GM18505 (cell line): Measurements from ENCODE around the gene HEXIM2.

ENCODE experiments used
- ATAC-seq: cut with Tn5 transposase; IDR thresholded peaks from one replicate; pipeline ENCODE4 v1.9.1; 2021; ENCODE audit not compliant: unreplicated experiment
- POLR2A ChIP-seq: IDR thresholded peaks from 4 replicates; pipeline ENCODE4 v1.6.1; 2011; ENCODE audit warnings: borderline replicate concordance; ENCODE audit not compliant: insufficient read depth, insufficient read length; ENCODE audit errors: extremely low read depth

HEXIM2 gene

DNA sequence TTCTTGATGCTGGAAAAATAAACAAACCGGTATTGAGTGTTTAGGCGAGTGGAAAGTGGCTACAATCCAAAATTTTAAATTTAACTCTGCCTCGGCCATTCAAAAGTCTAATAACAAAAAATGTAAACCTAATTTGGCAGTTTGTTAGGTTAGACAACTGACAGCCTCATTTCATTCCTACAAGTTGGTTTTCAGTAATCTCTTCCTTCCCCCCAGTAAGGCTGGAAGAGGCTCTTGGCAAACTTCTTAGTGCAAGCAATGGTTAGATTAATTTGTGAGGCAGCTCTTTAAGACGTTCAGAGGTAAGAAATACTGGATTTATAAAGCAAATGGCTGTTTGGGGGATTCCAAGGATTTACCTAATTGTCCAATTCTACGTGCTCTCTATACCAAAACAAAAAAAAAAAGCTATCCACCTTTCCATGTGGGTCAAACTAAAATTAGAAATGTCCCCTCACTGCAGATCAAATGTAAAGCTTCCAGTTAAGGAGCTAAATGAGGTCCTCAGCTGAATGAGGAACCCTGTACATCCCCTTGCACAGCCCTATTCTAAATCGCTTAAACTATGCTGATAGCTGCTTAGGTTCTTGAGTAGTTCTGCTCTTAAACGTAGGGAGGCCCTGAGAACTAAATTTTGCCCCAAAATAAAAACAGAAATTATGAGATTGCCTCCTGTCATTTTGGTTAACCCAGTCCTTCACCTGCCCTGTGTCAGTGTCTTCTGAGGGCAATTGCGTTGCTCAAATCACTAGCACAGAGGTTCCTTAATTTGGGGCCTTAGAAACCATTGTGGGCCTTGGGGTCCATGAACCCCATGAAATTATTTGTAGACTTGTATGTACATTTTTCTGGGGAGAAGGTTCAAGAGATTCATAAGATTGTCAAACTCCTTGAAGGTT is 10.5 kb upstream of the HEXIM2 start:
- no peak for ATAC-seq
- no peak for TF ChIP-seq POLR2A

DNA sequence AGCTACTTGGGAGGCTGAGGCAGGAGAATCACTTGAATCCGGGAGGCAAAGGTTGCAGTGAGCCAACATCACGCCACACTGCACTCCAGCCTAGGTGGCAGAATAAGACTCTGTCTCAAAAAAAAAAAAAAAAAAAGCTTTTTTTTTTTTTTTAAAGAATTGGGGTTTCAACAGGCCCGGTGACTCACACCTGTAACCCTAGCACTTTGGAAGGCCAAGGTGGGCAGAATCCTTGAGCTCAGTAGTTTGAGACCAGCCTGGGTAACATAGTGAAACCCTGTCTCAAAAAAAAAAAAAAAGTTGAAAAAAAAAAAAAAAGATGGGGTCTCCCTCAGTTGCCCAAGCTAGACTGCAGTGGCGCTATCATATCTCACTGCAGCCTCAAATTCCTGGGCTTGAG is 6.6 kb upstream of the HEXIM2 start:
- TF ChIP-seq POLR2A, result no peak
- no peak for ATAC-seq

DNA sequence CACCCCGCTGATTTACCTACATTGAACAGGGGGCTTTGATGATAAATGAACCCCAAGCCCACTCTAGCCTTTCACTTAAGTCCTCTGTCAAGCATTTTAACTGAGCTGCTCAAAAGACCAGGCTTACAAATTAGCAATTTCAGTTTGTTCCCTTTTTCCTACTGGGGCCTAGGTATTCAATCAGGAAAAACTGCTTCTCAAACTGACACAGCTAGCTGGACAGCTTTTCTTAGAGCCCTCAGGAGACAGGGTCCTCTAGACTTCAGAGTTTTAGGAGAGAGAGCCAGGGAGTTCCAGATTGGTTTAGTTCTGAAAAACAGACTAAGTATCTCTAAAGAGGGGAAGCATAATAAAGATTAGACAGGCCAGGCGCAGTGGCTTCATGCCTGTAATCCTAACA is 6.2 kb upstream of the HEXIM2 start:
- no peak for TF ChIP-seq POLR2A
- no peak for ATAC-seq

DNA sequence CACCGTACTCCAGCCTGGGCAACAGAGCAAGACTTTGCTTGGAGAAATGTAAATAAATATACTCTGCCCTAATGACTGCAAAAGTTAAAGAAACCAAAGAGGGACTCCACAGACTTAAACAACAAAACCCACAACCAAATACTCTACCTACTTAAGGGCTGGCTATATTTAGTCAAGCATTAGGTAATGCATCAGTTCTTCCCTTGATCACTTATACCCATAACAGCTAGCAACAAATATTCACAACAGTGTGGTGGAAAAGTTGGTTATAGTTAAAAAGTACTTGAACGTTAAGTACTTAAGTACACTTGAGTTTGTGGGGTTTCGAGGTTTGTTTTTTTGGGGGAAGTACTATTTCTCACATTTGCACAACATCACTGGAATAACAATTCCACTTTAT is 5.4 kb upstream of the HEXIM2 start:
- TF ChIP-seq POLR2A, result no peak
- ATAC-seq, result no peak

DNA sequence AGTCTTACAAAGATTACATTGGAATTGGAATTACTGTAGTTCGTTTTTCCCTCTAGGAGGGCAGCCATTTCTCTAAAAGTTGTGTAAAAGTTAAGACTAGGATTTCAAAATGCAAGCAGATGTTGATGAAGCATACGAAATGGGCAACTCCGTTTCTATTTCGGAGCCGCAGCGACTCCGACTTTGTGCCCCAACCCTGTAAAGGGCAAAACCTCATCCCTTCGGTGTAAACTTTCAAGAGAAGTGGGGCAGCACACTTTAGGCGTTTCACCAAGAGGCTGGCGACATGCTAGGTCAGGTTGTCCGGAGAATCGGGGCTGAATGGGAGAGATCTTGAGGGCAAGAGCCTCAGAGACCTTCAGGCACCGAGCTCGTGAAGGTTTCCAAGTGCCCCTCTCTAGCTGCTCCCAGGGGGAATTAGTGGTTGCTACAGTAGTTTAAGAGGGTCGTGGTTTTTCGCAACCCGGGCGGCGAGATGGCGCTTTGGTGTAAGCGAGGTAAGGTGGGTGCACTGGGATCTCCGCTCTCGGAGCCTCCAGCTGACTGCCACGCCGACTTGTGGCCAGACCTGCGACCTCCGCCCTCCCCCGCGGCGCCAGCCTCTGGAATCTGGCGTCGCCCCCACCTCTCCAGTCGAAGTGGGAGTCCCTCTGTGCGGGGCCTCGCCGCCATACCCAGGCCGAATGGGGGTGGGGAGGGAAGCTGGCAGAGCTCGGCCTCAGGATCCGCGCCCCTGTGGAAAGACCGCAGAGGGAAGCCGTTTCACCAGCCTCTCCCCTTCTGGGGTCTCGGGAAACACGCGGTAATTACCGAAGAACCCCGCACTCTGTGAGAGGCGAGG is 1.0 kb upstream of the HEXIM2 start:
- TF ChIP-seq POLR2A, result no peak
- ATAC-seq, result peak; percentile 32

DNA sequence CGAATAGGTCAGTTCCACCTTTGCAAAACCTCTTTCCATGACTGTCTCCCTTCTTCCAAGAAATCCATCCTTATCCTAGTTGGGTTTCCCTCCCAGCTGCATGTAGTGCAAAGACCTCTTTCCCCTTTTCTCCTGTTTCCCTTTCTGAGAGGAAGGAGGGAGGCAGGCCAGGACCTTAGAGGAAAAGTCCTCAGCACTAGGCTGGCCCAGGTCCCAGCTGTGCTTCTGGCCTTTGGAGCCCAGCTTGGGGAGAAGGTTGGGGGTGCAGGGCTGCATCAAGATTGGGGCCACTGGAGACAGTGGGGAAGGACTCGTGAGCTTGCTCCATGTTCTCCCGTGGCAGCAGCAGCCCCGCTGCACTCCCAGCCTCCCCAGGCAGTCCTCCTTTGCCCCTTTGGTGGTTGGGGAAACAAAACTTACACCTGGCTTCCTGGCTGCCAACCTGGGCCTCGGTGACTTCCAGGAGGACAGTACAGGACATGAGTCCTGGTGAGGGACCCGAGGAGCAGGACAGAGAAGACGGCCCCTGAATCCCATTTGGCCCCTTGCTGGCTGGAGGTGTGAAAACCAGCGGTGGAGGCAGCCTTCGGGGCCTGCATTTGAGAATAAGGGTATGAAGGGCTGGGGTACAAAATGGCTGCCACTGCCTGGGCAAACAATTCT is 481 bp downstream of the HEXIM2 start:
- ATAC-seq, result no peak
- no peak for TF ChIP-seq POLR2A

DNA sequence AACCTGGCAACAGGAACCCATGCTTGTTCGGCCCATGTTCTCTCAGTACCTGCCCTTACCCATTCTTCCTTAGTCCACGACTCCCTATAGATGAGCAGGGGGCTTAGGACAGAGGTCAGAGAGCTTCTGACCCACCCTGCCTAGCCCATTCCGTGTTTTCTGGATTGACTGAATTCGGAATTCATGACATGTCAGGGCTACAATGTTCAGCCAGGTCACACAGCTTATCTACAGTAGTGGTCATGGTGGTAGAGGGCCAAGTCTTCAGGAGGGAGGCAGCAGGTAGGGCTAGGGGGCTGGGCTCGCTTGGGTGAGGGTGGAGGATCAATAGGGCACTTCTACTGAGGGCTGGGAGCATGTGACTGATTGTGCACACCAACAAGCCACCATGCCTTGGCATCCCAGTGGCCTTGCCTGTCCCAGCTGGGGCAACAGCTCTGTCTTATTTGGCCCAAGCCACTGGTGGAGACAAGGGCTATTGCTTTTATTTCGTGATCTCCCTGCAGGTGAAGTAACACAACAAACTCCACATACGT is 3.1 kb downstream of the HEXIM2 start:
- no peak for ATAC-seq
- TF ChIP-seq POLR2A, result no peak

DNA sequence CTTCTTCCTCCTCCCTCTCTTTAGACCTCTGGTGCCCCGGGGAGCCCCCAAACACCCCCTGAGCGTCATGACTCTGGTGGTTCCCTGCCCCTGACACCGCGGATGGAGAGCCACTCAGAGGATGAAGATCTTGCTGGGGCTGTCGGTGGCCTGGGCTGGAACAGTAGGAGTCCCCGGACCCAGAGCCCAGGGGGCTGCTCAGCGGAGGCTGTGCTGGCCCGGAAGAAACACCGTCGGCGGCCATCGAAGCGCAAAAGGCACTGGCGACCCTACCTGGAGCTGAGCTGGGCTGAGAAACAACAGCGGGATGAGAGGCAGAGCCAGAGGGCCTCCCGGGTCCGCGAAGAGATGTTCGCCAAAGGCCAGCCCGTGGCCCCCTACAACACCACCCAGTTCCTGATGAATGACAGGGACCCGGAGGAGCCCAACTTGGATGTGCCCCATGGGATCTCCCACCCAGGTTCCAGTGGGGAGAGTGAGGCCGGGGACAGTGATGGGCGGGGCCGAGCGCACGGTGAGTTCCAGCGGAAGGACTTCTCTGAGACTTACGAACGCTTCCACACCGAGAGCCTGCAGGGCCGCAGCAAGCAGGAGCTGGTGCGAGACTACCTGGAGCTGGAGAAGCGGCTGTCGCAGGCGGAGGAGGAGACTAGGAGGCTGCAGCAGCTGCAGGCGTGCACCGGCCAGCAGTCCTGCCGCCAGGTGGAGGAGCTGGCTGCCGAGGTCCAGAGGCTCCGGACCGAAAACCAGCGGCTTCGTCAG is 7.5 kb downstream of the HEXIM2 start:
- no peak for TF ChIP-seq POLR2A
- no peak for ATAC-seq

DNA sequence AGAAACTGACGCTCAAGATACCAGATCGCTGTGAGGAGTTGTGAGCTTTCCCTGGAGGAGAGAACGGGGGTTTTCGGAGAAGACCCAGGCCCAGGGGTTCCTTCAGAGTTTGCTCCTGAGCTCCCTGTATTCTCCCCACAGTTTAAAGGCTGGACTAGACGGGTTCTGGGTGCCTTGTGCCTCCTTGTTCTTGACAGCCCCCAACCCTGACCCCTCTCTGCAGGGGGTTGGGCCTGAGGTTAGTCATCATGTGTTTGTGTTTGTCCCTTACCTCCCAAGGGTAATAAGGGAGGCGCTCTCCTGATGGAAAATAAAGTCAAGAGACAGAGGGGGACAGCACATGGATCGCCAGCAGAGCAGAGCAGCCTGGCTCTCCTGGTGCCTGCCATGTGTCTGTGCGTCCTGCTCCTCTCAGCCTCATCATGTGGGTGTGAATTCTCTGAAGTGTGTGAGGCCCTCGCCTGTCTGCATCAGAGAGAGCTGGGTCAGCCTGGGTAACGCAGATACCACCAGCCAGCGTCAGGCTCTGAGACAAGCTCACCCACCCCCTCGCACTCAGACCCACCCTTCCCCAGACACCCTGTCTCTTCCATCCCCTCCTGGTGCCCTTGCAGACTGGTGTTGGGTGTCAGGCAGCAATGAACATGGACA is 8.7 kb downstream of the HEXIM2 start:
- no peak for ATAC-seq
- no peak for TF ChIP-seq POLR2A

DNA sequence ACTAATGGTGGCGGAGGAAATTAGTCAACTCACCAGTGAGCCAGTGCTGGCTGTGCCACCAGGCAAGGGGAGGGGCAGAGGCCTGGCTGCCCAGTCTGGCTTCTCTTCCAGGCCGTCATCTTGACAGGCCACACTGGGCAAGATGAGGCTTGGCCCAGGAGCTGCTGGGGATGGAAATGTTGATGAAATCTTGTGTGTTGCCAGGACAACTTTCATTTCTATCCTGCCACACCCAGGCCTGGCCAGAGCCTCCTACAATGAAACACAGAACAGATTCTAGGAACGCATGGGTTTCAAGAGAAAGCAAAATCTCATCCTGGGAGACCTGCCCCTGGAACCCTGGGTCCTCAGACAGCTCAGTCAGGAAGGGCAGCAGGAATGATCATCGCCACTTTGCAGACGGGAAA is 9.3 kb downstream of the HEXIM2 start:
- no peak for ATAC-seq
- no peak for TF ChIP-seq POLR2A

DNA sequence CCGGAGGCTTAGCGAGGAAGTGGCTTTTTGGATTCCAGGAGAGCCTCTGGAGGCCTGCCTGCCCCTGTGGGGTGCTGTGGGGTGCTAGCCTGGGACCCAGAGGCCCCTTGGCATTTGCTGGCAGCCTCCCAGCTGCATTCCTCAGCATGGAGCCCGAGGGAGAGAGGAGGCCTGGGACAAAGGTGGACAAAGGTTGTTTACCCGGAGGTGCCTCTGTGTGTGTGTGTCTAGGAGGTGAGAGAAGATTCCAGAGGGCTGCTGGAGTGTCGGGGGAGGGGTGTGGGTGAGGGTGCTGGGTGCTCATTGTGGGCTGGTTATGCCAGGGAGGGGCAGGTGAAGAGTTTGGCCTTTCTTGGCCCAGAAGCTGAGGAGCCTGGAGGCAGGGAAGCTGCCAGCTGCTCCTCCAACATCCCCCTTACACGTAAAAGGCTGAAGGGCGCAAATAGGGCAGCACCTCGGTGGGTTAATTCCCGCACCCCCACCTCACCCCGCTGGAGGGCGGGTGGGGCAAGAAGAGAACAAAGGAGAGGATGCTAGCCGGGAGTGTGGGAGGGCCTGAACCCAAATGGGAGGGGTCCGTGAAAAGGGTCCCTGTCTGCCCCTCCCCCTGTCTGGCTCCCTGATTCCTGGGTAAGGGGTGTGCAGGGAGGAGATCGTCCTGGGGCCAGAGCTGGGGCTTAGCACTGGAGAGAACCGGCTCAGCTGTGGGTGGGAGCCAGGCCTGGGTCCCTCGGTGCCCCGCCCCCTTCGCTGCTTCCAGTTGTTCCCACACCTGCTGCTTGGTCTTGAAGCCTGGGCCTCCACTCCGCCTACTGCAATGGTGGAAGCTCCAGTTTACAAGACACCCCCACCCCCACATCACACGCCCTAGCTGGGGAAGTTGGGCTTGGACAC is 9.9 kb downstream of the HEXIM2 start:
- no peak for ATAC-seq
- no peak for TF ChIP-seq POLR2A
